ENCODE measurements around the gene SLN.

GRCh38 chr11:107744736-107745135 lies 32.9 kb upstream of the SLN start:
- no peak for TF ChIP-seq CTCF (IDR thresholded peaks at IDR 0.05; ENCODE audit: extremely low read depth in 1 of 2, insufficient read depth in 1 of 2, low read depth in 1 of 2, low read length in 2 of 2)
- no peak for TF ChIP-seq MYC (IDR thresholded peaks at IDR 0.05; ENCODE audit: low read depth, low read length)
- TF ChIP-seq POLR2A (IDR thresholded peaks at IDR 0.05; ENCODE audit: low read depth, low read length) = no peak
- no peak for TF ChIP-seq POLR2AphosphoS5 (IDR thresholded peaks at IDR 0.05; ENCODE audit: insufficient read depth, low read depth, low read length)
- TF ChIP-seq MAX (IDR thresholded peaks at IDR 0.05; ENCODE audit: insufficient read depth, insufficient read length) = no peak
- TF ChIP-seq EZH2 (IDR thresholded peaks at IDR 0.05; ENCODE audit: borderline replicate concordance, low read depth, low read length, severe bottlenecking) = no peak

Measured in endothelial cell of umbilical vein (primary cell).